ENCODE measurements around the gene NUP93. TPM values are rescaled to one million over a fixed set of nuclear protein-coding genes. Genes with fewer than 3 reads are reported as not detected.

Gene NUP93
- total and polyA plus RNA-seq, 9 of the 15 experiments (the other 6 are each of a cell fraction or from before 2014, with no cell fraction given), result 92.0 to 162 (median 121) TPM

- Histone ChIP-seq H3K27ac (ENCODE audit: extremely low read depth, low read depth, low read length) (no peak overlapping the region), H3K9me3 (replicated peaks; ENCODE audit: control insufficient read depth, insufficient read depth, low read depth, low read length) (no peaks in the 10 kb centered on the region), H3K79me2 (ENCODE audit: control insufficient read depth, insufficient read depth, low read length) (peaks cover 20% of the 10 kb centered on the region; the same call in 2 of the 3 replicates), H3K4me2 (ENCODE audit: insufficient read depth, low read length) (no peak overlapping the region), H3K9me1 (ENCODE audit: control insufficient read depth, insufficient read depth, low read length) (no peaks in the 10 kb centered on the region), H3K4me3 (no peak overlapping the region), H3K4me1 (replicated peaks in 1 of 2; ENCODE audit: control insufficient read depth in 2 of 2, insufficient read depth in 2 of 2, low read length in 2 of 2) (no peaks in the 10 kb centered on the region), H3K27me3 (ENCODE audit: control insufficient read depth in 2 of 2, insufficient read depth in 2 of 2, low read length in 2 of 2) (no peaks in the 10 kb centered on the region), H2AFZ (ENCODE audit: low read depth, low read length) (no peak overlapping the region), H4K20me1 (replicated peaks; ENCODE audit: control insufficient read depth, insufficient read depth, low read length) (no peaks in the 10 kb centered on the region), H3K36me3 (ENCODE audit: control insufficient read depth, insufficient read depth, low read length) (peaks cover 3% of the 10 kb centered on the region; the same call in 2 of the 3 replicates), H3K9ac (ENCODE audit: insufficient read depth in 1 of 2, low read depth in 2 of 2, low read length in 2 of 2) (no peak overlapping the region)
- CTCF ChIA-PET (ENCODE audit: low intra/inter-chr PET ratio), result interaction anchor here (0.8 kb wide), 1 partner anchor 77 kb away, joined by 3 read pairs; no protein-coding TSS in a partner anchor
- DNase-seq (ENCODE audit: extremely low read depth in 1 of 4, low spot score in 3 of 4) (no peak), ATAC-seq (no peak), FAIRE-seq (no peak)
- TF ChIP-seq CBFA2T3 (IDR thresholded peaks at IDR 0.05), result no peak
- TF ChIP-seq TAL1 (IDR thresholded peaks at IDR 0.05), result no peak
- no peak for TF ChIP-seq NFYB (IDR thresholded peaks at IDR 0.05; ENCODE audit: extremely low read depth, insufficient read length)
- TF ChIP-seq SMARCE1 (IDR thresholded peaks at IDR 0.05), result no peak
- no peak for TF ChIP-seq HEY1 (CRISPR knock-in tag; IDR thresholded peaks at IDR 0.05; ENCODE audit: borderline replicate concordance)
- no peak for TF ChIP-seq ATF6 (CRISPR knock-in tag; IDR thresholded peaks at IDR 0.05)
- no peak for TF ChIP-seq CREB3L1 (IDR thresholded peaks at IDR 0.05; ENCODE audit: borderline replicate concordance, low read depth)
- no peak for TF ChIP-seq RBM15 (IDR thresholded peaks at IDR 0.05; ENCODE audit: insufficient read depth, low read length)
- no peak for TF ChIP-seq HNRNPL (IDR thresholded peaks at IDR 0.05; ENCODE audit: low read depth, low read length)
- TF ChIP-seq BCLAF1 (IDR thresholded peaks at IDR 0.05; ENCODE audit: borderline replicate concordance in 1 of 2, control insufficient read depth in 1 of 2, low read depth in 2 of 2, low read length in 1 of 2), result no peak
- TF ChIP-seq SRSF3 (IDR thresholded peaks at IDR 0.05; ENCODE audit: insufficient read depth, low read length), result no peak
- intact Hi-C loops (cut with micrococcal nuclease) (no loop called here), in situ Hi-C loops (cut with MboI) (no loop called here)
- POLR2A ChIA-PET, result interaction anchor here (1.2 to 1.4 kb wide), 3 partner anchors 10 to 139 kb away, joined by 3 to 6 read pairs (median 3); partner anchors contain the start of gene HERPUD1
- BruUV-seq (replicated peaks), result no TSS peak
These were observed 63.0 kb downstream of the NUP93 start for GRCh38 chr16:56792967-56793366.

Measured in K562 (cell line).